GF-D8 (cell line): ENCODE data around the gene MACROD2.
"Not testable (repeated sequence)": the region's sequence is repeated elsewhere in the genome, so short reads cannot be mapped to it uniquely, and the experiment has no call there.

Source experiments
- DNase-seq: peaks from one replicate; lab custom pipeline; 2025; lab: John Stamatoyannopoulos, UW

MACROD2 gene

DNA sequence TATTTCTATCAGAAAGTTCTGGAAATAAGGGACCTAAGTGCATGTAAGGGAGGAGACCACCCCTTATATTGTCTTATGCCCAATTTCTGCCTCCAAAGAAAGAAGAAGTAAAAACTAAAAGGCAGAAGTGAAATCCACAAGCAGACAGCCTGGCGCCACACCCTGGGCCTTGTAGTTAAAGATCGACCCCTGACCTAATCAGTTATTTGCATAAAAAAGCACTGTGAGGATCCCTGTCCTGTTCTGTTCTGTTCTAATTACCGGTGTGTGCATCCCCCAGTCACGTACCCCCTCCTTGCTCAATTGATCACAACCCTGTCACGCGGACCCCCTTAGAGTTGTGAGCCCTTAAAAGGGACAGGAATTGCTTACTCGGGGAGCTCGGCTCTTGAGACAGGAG lies 1812.5 kb downstream of the MACROD2 start:
- not testable (repeated sequence) for DNase-seq

GRCh38 chr20:15811951-15812350 lies 1816.6 kb downstream of the MACROD2 start:
- DNase-seq: no peak

GRCh38 chr20:15812696-15813095 lies 1817.4 kb downstream of the MACROD2 start:
- DNase-seq: no peak

GRCh38 chr20:15814360-15814759 lies 1819.0 kb downstream of the MACROD2 start:
- DNase-seq: no peak

DNA sequence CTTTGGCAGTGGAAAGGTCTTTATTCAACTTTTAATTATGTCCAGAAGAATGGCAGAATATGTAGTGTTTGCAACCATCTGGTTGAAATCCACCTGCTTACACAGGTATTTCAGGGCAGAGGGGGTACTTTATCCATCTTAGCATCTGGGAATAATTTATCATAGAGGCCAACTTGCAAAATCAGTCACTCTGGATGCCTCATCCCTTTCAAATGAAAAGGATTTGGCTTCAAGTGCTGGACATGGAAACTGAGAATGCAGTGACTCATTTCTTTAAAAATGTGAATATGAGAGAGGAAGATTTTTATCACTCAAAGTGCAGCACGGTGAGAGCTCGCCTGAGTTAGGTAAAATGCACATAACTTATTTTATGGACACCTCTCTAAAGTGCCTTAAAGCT lies 1819.6 kb downstream of the MACROD2 start:
- no peak for DNase-seq

GRCh38 chr20:15817351-15817750 lies 1822.0 kb downstream of the MACROD2 start:
- no peak for DNase-seq

- DNase-seq: no peak
Measured at GRCh38 chr20:15818651-15819071, 1823.3 kb downstream of the MACROD2 start.

GRCh38 chr20:15823718-15824117 lies 1828.4 kb downstream of the MACROD2 start:
- DNase-seq: no peak

- DNase-seq: no peak
Measured at GRCh38 chr20:15827628-15828027, 1832.3 kb downstream of the MACROD2 start.

DNA sequence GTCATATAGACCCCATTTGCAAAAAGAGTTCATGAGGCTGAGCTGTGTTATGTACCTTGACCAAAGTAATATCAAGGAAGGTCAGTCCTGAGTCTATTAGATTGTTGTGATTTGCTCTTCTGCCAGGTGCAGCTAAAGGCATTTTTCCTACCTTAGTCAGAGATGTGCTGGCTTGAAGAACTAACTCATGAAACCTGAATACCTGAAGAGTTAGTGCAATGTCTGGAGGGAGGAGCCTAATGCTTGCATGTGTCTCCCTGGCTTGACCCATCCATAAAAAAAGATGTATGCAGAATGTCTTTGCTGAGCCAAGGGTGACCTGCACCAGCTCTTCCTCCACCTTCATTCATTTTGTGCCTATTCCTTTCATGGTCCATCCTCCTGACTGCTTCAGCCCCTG lies 1835.9 kb downstream of the MACROD2 start:
- DNase-seq: no peak

- DNase-seq: no peak
Measured at GRCh38 chr20:15832512-15832911, 1837.2 kb downstream of the MACROD2 start.

- DNase-seq: no peak
Measured at GRCh38 chr20:15834857-15835256, 1839.5 kb downstream of the MACROD2 start.

GRCh38 chr20:15835811-15836210 lies 1840.5 kb downstream of the MACROD2 start:
- no peak for DNase-seq

GRCh38 chr20:15836634-15837033 lies 1841.3 kb downstream of the MACROD2 start:
- no peak for DNase-seq

- no peak for DNase-seq
Measured at GRCh38 chr20:15837563-15837962, 1842.2 kb downstream of the MACROD2 start.

DNA sequence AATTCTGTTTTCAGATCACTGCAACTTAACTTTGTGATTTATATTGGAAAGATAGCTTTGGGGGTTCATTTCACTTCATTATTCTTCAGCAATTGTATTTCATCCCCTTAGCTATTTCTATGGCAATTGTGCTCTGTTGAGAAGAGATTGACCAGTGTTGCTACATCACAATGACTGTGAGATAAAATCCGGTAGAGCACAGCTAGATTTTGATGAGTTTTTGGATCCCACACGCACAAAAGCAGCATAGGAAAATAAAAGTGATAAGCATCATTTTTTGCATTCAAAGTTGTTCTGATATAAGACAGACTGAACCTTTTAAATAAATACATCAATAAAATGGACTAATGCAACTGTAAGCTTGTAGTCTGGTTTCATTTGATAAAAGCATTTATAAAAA lies 1843.2 kb downstream of the MACROD2 start:
- DNase-seq: no peak

DNA sequence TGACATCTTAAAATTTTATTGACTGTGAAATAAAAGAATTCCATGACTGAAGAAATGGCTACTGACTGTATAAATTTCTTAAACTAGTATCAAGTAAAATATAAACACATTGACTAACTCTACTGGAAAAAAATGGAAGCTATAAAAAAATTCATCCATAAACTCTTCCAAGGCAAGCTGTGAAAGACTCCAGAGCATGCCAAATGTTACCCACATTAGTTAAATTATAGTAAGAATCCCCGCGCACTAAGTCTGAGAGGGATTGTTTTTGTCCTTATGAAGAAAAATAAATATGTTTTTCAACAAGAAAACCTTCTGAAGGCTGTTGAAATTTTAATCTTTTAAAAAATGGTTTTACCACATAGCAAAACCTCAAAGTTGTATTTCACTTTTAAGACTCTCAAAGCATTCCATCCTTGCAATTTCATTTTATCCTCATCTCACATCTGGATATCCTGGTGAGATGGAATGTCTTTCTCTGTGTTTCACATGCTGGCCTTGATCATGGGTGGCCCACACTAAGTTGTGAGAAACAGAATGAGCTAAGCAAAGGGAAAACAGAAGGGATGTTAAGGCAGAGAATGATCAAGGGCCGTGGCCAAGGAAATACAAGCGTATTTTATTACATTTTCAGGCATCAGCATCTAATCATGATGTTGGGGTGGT lies 1845.5 kb downstream of the MACROD2 start:
- DNase-seq: no peak

DNA sequence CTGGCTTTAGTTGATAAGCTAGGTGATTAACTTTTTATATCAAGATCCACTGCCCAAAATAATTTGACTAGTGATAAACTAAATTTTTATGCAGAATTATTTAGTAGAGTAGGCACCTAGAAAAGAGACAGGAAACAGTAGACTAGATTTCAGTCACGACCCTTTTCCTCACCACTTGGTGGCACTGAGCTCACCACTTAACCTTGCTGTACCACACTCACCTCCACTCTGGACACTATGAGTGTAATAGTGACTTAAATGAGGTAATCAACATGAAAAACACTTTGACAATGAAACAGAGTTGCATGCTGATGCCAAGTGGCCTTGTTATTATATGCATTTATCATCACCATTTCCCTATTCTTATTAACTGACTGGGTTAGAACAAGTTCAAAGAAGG lies 1847.6 kb downstream of the MACROD2 start:
- DNase-seq: no peak

- DNase-seq: no peak
Measured at GRCh38 chr20:15843777-15844176, 1848.5 kb downstream of the MACROD2 start.

DNA sequence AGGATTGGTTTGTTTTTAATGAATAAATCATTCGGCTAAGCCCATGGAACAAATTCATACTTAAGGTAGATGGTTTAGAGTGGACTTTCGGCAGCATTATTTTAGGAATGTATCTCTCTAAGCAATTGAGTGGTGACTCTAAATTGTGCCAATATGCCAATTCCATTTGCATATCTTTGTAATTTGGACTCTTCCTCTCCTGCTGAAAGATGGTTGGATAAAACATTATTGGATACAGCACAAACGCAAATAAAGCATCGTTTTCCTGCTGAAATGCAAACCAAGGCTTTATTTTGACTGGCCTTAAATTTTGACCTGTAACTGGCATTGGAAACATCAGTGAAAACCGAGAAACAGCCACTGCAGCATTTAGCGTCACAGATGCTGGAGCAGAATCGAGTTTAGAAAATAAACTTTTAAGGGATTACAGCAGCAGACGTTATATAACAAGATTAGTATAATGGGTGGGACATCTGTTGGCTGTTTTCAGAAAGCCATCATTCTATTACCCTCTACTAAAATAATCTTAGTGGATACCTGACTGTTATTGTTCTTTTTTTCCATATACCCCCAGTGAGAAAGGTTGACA lies 1852.0 kb downstream of the MACROD2 start:
- DNase-seq: no peak

GRCh38 chr20:15848126-15848525 lies 1852.8 kb downstream of the MACROD2 start:
- no peak for DNase-seq

DNA sequence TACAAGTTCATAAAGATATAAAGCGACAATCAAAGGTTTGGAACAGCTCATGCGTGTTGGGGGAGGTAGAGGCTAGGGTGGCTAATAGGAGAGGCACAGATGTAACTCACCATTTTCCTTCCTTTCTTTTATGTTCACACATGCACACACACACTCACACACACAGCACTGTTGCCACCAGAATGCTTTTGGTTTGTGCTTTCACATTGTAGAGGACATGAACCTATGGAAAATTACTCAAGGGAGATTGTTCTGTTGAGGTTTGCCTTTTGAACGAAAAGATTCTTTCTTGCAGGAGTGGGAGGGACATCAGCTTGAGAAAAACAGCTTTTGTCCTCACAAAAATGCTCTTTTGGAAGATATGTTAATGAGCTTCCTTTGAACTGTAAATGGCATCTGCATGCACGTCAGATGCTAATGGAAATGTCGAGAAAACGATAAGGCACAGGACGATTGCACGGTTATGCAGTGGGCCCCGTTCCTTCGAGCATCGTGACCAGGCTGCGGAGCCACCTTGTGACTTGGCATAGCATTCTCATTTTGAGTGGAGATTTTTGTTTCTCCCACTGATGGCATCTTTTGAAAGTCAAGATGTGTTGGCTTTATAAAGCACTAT lies 1853.8 kb downstream of the MACROD2 start:
- DNase-seq: no peak

DNA sequence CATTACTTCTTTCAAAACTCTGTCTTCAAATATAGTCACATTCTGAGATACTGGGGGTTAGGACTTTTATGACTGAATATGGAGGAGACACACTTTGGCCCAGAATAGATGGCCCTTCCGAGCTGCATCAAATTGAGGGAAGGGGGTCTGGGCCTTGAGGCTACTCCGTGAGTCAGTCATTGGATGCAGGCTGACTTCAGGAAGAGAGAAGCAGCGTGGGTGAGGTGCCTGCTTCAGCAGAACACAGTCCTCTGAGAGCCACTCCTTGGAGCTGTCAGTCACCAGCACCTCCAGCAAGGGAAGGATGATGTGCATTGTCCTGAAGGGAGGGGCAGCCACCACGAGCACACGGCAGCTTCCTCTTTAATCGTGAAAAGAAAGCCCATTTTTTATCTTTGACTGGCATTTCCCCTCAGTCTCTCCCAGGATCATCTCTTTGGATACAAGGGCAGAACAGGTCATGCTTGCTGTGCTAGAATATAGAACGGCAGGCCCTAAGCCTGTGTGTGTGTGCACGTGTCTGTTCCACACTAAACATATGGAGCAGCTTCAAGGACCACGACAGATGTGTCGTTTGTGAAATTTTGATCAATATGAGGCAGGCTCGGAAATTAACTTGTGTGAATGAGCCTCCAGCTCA lies 1856.4 kb downstream of the MACROD2 start:
- no peak for DNase-seq
